Esophagus muscularis mucosa (tissue), 4 donors: ENCODE data around the gene KIFAP3.

Source experiments
- CTCF ChIP-seq, 3 experiments: fragments of 200-600 bp in 2 of 3; fragments of 450-650 bp in 1 of 3; sonication (generic) in 2 of 3; IDR thresholded peaks; one replicate each; pipeline ENCODE4 v1.5.1; 2017 to 2019; ENCODE audit warnings: antibody characterized with exemption in 3 of 3, mild to moderate bottlenecking in 2 of 3, moderate library complexity in 1 of 3
- EP300 ChIP-seq: sonication (generic); formaldehyde crosslinking; IDR thresholded peaks from one replicate; pipeline ENCODE4 v1.6.1; 2017; ENCODE audit warnings: antibody characterized with exemption
- POLR2A ChIP-seq: fragments of 450-650 bp; IDR thresholded peaks from one replicate; pipeline ENCODE4 v1.6.1; 2017; ENCODE audit warnings: antibody characterized with exemption, moderate library complexity, mild to moderate bottlenecking, low read depth
- POLR2AphosphoS5 ChIP-seq, 2 donors: sonication (generic); formaldehyde crosslinking; IDR thresholded peaks; one replicate each; pipeline ENCODE4 v1.6.1; 2017; ENCODE audit warnings: antibody characterized with exemption in 2 of 2

GRCh38 chr1:169879034-169879840 lies 195.3 kb downstream of the KIFAP3 start:
- no peak for TF ChIP-seq CTCF (IDR thresholded peaks at IDR 0.05)
- no peak for TF ChIP-seq POLR2A
- no peak for TF ChIP-seq EP300
- no peak for TF ChIP-seq POLR2AphosphoS5 (IDR thresholded peaks at IDR 0.05)
